Brain microvascular endothelial cell (primary cell): ENCODE results near the gene BRICD5.
"Not testable (repeated sequence)": the region's sequence is repeated elsewhere in the genome, so short reads cannot be mapped to it uniquely, and the experiment has no call there.

Experiments used
- DNase-seq: peaks from one replicate; pipeline ENCODE4 v3.0.0-alpha.2; 2020
- H3K27ac ChIP-seq: fragments of 250-450 bp; sonication (Bioruptor Pico); 2 replicates; pipeline ENCODE4 v1.5.1; 2020; ENCODE audit warnings: mild to moderate bottlenecking, moderate library complexity
- H3K27me3 ChIP-seq: fragments of 250-450 bp; sonication (Bioruptor Pico); replicated peaks from 2 replicates; pipeline ENCODE4 v1.5.1; 2020; ENCODE audit warnings: mild to moderate bottlenecking
- H3K36me3 ChIP-seq: fragments of 250-450 bp; sonication (Bioruptor Pico); replicated peaks from 2 replicates; pipeline ENCODE4 v1.5.1; 2020; ENCODE audit warnings: mild to moderate bottlenecking
- H3K4me3 ChIP-seq: 2 replicates; pipeline ENCODE4 v1.5.1; 2011; ENCODE audit warnings: low read depth, mild to moderate bottlenecking, control low read depth, low read length, moderate library complexity
- CTCF ChIP-seq: IDR thresholded peaks from 2 replicates; pipeline ENCODE4 v1.5.1; 2011; ENCODE audit warnings: low read depth, mild to moderate bottlenecking, moderate library complexity, low read length, control low read depth, inconsistent platforms; ENCODE audit errors: missing control alignments
- in situ Hi-C: cut with HindIII; loops from 2 replicates; pipeline ENCODE4 v1.10.0; 2017; ENCODE audit warnings: low sequenced_read_pairs, low pct_ligation_motif_present

BRICD5 gene

DNA sequence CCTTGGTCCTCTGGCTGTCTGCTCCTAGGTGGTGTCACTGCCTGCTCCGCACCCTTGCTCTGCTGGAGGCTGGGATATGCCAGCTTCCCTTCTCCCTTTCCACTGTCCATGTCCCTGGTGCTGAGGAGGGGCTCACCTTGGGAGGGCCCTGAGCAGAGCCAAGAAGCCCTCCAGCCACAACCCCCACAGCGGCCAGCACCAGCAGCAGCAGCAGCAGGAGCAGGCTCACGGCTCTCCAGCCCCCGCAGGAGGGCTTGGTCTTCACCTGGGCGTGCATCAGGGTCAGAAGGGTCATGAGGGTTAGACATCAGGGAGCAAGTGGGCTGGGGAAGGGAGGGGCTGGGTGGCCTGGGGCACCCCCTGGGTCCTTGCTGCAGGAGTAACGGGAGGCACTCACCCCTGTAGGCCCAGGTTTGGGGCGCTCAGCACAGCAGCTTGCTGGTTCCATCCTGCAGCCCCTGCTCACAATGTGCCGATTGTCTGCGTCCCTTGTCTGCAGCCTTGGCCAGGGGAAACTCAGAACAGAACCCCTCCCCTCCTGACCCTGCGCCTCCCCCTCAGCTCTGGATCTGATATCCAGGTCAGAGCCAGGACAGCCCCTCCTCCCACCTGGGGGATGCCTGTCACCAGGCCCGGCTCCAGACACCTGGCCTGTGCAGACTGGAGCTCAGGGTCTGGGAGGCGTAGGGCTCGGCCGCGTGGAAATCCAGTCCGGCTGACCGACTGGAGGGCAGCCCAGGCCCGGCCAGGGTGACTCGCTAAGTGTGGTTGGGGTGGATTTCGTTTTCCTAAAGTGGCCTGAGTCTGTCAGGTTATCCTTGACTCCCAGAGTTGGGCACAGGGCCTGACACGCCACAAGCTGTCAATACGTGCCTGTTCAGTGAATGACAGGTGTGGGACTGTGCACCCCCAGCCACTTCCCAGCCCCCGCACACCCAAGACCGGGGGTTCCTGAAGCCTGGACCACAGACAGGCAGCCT lies at the start of gene BRICD5:
TSS of gene BRICD5 (minus strand) at position 478 of the 980 bp plus-strand sequence. CDS start at position 448, 30 bp downstream.
- Histone ChIP-seq H3K27ac (no peak within 1 kb of the TSS), H3K27me3 (no peaks in the 10 kb centered on the region), H3K4me3 (no peak within 1 kb of the TSS), H3K36me3 (peaks cover 22% of the 10 kb centered on the region)
- in situ Hi-C loops, result no loop called here
- no peak for TF ChIP-seq CTCF
- no peak for DNase-seq

GRCh38 chr16:2260250-2260649 lies 49.6 kb upstream of the BRICD5 start:
- in situ Hi-C loops, result no loop called here
- Histone ChIP-seq H3K27ac (no peak overlapping the region), H3K36me3 (peaks cover 76% of the 10 kb centered on the region), H3K27me3 (no peaks in the 10 kb centered on the region), H3K4me3 (no peak overlapping the region)
- no peak for DNase-seq
- TF ChIP-seq CTCF, result no peak

- peaks cover 85% of the 10 kb centered on the region for H3K36me3 ChIP-seq
- DNase-seq, H3K27me3 ChIP-seq, H3K4me3 ChIP-seq, H3K27ac ChIP-seq, in situ Hi-C loops: not testable (repeated sequence)
Observed at GRCh38 chr16:2258530-2258929, 47.9 kb upstream of the BRICD5 start.

- Histone ChIP-seq H3K27me3 (no peaks in the 10 kb centered on the region), H3K36me3 (peaks cover 82% of the 10 kb centered on the region), H3K4me3 (no peak overlapping the region), H3K27ac (no peak overlapping the region)
- no peak for TF ChIP-seq CTCF
- DNase-seq, result no peak
- in situ Hi-C loops, result no loop called here
Observed at GRCh38 chr16:2257726-2258125, 47.1 kb upstream of the BRICD5 start.

- no peak for TF ChIP-seq CTCF
- H3K4me3 ChIP-seq, result no peak overlapping the region
- H3K36me3 ChIP-seq, result peaks cover 77% of the 10 kb centered on the region
- no peaks in the 10 kb centered on the region for H3K27me3 ChIP-seq
- no peak overlapping the region for H3K27ac ChIP-seq
- DNase-seq, result no peak
- in situ Hi-C loops, result no loop called here
Observed at GRCh38 chr16:2256531-2257140, 46.0 kb upstream of the BRICD5 start.

DNA sequence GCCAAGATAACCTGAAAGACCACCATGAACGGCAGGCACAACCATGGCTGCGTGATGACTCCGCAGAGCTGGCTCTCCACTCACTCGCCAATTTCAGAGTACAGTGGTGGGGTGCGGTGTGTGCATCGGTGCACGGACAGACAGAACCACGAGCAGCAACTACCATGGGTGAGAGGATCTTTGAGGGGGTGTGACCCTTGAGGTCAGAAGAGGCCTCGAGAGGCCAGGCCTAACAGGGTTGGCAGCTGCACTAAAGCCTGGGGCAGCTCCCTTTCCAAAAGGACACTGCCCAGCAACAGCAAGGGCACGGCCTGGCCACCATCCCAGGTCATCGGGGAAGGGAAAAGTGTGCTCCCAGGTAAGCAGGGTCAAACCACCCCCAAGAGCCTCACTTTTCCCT lies 42.6 kb upstream of the BRICD5 start:
- DNase-seq, result no peak
- no peak overlapping the region for H3K4me3 ChIP-seq
- in situ Hi-C loops, result no loop called here
- H3K27ac ChIP-seq, result no peak overlapping the region
- TF ChIP-seq CTCF, result no peak
- peaks cover 55% of the 10 kb centered on the region for H3K36me3 ChIP-seq
- no peaks in the 10 kb centered on the region for H3K27me3 ChIP-seq
